LNCAP (cell line): ENCODE results near the gene ADORA3.

ENCODE experiments used
- TF ChIP-seq, protein P1 (sequence below): fragments of 450-650 bp; IDR thresholded peaks from 2 replicates; pipeline ENCODE4 v1.5.1; 2017; ENCODE audit warnings: mild to moderate bottlenecking

Gene ADORA3

DNA sequence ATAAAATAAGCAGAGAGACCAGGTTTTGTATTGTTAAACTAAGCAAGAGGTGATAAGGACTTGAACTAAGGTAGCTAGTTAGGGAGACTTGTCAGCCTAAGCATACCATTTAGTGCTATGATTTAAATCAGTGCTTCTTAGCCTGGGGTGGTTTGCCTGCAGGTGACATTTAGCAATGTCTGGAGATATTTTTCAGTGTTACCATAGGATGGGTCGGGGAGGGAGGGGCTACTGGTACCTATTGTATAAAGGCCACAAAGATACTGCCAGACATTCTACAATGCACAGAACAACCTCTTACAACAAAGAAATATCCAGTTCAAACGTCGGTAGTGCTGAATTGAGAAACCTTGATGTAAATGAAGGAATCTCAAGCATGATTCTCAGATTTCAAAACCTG lies 50.9 kb downstream of the ADORA3 start:
- TF ChIP-seq, protein P1, sequence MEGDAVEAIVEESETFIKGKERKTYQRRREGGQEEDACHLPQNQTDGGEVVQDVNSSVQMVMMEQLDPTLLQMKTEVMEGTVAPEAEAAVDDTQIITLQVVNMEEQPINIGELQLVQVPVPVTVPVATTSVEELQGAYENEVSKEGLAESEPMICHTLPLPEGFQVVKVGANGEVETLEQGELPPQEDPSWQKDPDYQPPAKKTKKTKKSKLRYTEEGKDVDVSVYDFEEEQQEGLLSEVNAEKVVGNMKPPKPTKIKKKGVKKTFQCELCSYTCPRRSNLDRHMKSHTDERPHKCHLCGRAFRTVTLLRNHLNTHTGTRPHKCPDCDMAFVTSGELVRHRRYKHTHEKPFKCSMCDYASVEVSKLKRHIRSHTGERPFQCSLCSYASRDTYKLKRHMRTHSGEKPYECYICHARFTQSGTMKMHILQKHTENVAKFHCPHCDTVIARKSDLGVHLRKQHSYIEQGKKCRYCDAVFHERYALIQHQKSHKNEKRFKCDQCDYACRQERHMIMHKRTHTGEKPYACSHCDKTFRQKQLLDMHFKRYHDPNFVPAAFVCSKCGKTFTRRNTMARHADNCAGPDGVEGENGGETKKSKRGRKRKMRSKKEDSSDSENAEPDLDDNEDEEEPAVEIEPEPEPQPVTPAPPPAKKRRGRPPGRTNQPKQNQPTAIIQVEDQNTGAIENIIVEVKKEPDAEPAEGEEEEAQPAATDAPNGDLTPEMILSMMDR: no peak

- TF ChIP-seq, protein P1: no peak
These were observed 53.2 kb downstream of the ADORA3 start for GRCh38 chr1:111450185-111450584.

DNA sequence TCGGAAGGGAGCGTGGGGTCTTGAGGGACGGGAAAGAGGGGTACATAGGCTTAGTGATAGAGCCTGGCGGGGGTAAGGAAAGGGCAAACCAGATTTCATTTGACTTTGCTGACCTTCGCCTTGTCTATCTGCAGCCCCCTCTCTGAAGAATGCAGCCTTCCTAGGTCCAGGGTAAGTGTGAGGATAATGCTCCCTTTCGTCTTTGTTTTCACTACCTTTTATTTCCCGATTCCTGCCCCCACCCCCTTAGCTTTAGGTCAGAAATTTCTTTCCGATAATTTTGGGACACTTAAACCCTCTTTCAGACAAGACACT lies 53.8 kb downstream of the ADORA3 start:
- TF ChIP-seq, protein P1: no peak
